Measurements from ENCODE around the gene PXMP2. TPM values are rescaled to one million over a fixed set of nuclear protein-coding genes. Genes with fewer than 3 reads are reported as not detected.

Gene PXMP2
- total and polyA plus RNA-seq, 2 of the 8 experiments (the other 6 are each of a cell fraction or from before 2014, with no cell fraction given) = 13.8 to 15.1 TPM

GRCh38 chr12:132651444-132652100 lies 35.8 kb upstream of the PXMP2 start:
- Histone ChIP-seq H2AK5ac (ENCODE audit: low read depth, low read length) (no peak overlapping the region), H3K36me3 (ENCODE audit: control insufficient read depth in 2 of 4, insufficient read depth in 4 of 4, low read length in 3 of 4) (peaks cover 25 to 69% (median 53%) of the 10 kb centered on the region in 4 experiments), H3K14ac (ENCODE audit: insufficient read length) (no peak overlapping the region), H3K27ac (ENCODE audit: low read depth, low read length) (no peak overlapping the region), H2BK5ac (ENCODE audit: low read depth, low read length) (no peak overlapping the region), H3K23ac (ENCODE audit: insufficient read length) (no peak overlapping the region), H4K8ac (ENCODE audit: extremely low read depth, insufficient read depth, low read length) (no peak overlapping the region), H2BK20ac (ENCODE audit: low read length) (no peak overlapping the region), H3K18ac (ENCODE audit: extremely low read depth, low read length) (no peak overlapping the region), H3K9ac (replicated peaks in 1 of 4; ENCODE audit: extremely low read depth in 1 of 4, low read depth in 3 of 4, low read length in 3 of 4) (no peak overlapping the region), H3K79me1 (ENCODE audit: low read depth, low read length) (no peaks in the 10 kb centered on the region), H4K91ac (replicated peaks; ENCODE audit: insufficient read length, low read length) (no peak overlapping the region), H4K20me1 (replicated peaks in 1 of 2; ENCODE audit: control insufficient read depth in 1 of 2, insufficient read depth in 2 of 2, low read length in 2 of 2) (peaks cover 0 to 6% of the 10 kb centered on the region in 2 experiments), H3K4me1 (replicated peaks in 1 of 4; ENCODE audit: control insufficient read depth in 3 of 4, insufficient read depth in 4 of 4, low read length in 3 of 4) (no peaks in the 10 kb centered on the region), H3K9me3 (ENCODE audit: insufficient read depth in 2 of 2, low read depth in 1 of 2, low read length in 1 of 2) (no peaks in the 10 kb centered on the region), H3K79me2 (ENCODE audit: control insufficient read depth in 1 of 2, insufficient read depth in 2 of 2, low read length in 2 of 2) (no peaks in the 10 kb centered on the region), H2BK12ac (ENCODE audit: low read depth, low read length) (no peak overlapping the region), H2BK120ac (replicated peaks; ENCODE audit: low read depth, low read length) (no peak overlapping the region), H3K56ac (replicated peaks; ENCODE audit: insufficient read length, low read depth, low read length) (no peak overlapping the region), H2BK15ac (ENCODE audit: low read length) (no peak overlapping the region), H3K27me3 (replicated peaks in 1 of 4; ENCODE audit: control insufficient read depth in 3 of 4, extremely low read depth in 1 of 4, insufficient read depth in 3 of 4, low read length in 3 of 4) (no peaks in the 10 kb centered on the region), H3K4ac (replicated peaks; ENCODE audit: insufficient read length, low read depth, low read length) (no peak overlapping the region), H2AFZ (ENCODE audit: low read length) (no peak overlapping the region), H3K4me3 (ENCODE audit: extremely low read depth in 1 of 4, insufficient read depth in 2 of 4, low read depth in 3 of 4, low read length in 4 of 4) (no peak overlapping the region), H3K4me2 (ENCODE audit: insufficient read depth in 1 of 2, low read depth in 2 of 2, low read length in 2 of 2) (no peak overlapping the region), H4K5ac (ENCODE audit: insufficient read length, low read depth, low read length) (no peak overlapping the region), H3K23me2 (ENCODE audit: low read depth, low read length) (no peaks in the 10 kb centered on the region)
- DNase-seq (ENCODE audit: low read depth in 1 of 2, low spot score in 2 of 2) = no peak
- 90% methylated on average over 9 of the region's 9 CpGs; no CpG with 5 or more reads in 1 of the 2 experiments for WGBS, 2 experiments (ENCODE audit: extremely low coverage in 1 of 2, insufficient coverage in 1 of 2, insufficient read length in 1 of 2, insufficient replicate concordance in 2 of 2, low coverage in 1 of 2, low lambda C conversion rate in 2 of 2, missing lambda C conversion rate in 1 of 2)
- POLR2A ChIA-PET (ENCODE audit: partially characterized antibody) = interaction anchor here (0.7 to 1.8 kb wide), 3 partner anchors 10 to 19 kb away, joined by 3 to 6 read pairs (median 3); no protein-coding TSS in a partner anchor
- no peak for TF ChIP-seq RXRA (IDR thresholded peaks at IDR 0.05; ENCODE audit: insufficient read depth, low read depth, low read length)
- TF ChIP-seq POU5F1 (IDR thresholded peaks at IDR 0.05; ENCODE audit: low read depth, low read length) = no peak
- no peak for TF ChIP-seq JUND (IDR thresholded peaks at IDR 0.05; ENCODE audit: low read length)
- TF ChIP-seq BCL11A (IDR thresholded peaks at IDR 0.05; ENCODE audit: low read depth in 2 of 2, low read length in 2 of 2) = no peak
- no peak for TF ChIP-seq MAFK (IDR thresholded peaks at IDR 0.05; ENCODE audit: low read depth, low read length)
- no peak for TF ChIP-seq BRCA1 (IDR thresholded peaks at IDR 0.05; ENCODE audit: low read depth, low read length)
- TF ChIP-seq HDAC2 (IDR thresholded peaks at IDR 0.05; ENCODE audit: borderline replicate concordance in 1 of 2, low read depth in 2 of 2, low read length in 2 of 2) = no peak
- TF ChIP-seq TEAD4 (IDR thresholded peaks at IDR 0.05; ENCODE audit: low read depth, low read length) = no peak
- no peak for TF ChIP-seq HDAC6 (IDR thresholded peaks at IDR 0.05; ENCODE audit: low read depth, low read length)
- no peak for TF ChIP-seq EZH2 (IDR thresholded peaks at IDR 0.05; ENCODE audit: low read depth, low read length, severe bottlenecking)
- TF ChIP-seq ZNF274 (IDR thresholded peaks at IDR 0.05; ENCODE audit: borderline replicate concordance, extremely low read depth, low read length) = no peak
- CTCF ChIA-PET (ENCODE audit: partially characterized antibody) = interaction anchor here (8.0 kb wide), 1 partner anchor 15 kb away, joined by 61 read pairs; no protein-coding TSS in a partner anchor
- no peak for FAIRE-seq
